A673 (cell line): Measurements from ENCODE around the gene ITFG1. TPM values are rescaled to one million over a fixed set of nuclear protein-coding genes. Genes with fewer than 3 reads are reported as not detected.
A peak's percentile ranks its signal among the peaks of the same experiment; 100 is the strongest.
"Not testable (repeated sequence)": the region's sequence is repeated elsewhere in the genome, so short reads cannot be mapped to it uniquely, and the experiment has no call there.

Experiments
- BruUV-seq: library from RNA; stranded (reverse); fragments of 400-500 nt; replicated peaks from 2 replicates; lab custom pipeline; 2021; lab: Mats Ljungman, UMichigan
- CTCF ChIA-PET: fragments of 300-600 bp; sonication (Branson Sonifier 250); formaldehyde crosslinking; loops from one replicate; lab custom pipeline; 2022; ENCODE audit warnings: antibody characterized with exemption; lab: Charles Lee
- POLR2A ChIA-PET: fragments of 300-600 bp; sonication (Branson Sonifier 250); formaldehyde crosslinking; loops from one replicate; lab custom pipeline; 2022; ENCODE audit warnings: antibody characterized with exemption; ENCODE audit not compliant: low non-redundant PET; lab: Charles Lee
- DNase-seq: peaks from one replicate; pipeline ENCODE4 v3.0.0-alpha.2; 2015; ENCODE audit warnings: low spot score
- H3K27ac ChIP-seq: fragments of 200-600 bp; sonication (generic); 2 replicates; pipeline ENCODE4 v1.5.1; 2016; ENCODE audit warnings: mixed run types, low read depth, mild to moderate bottlenecking, mixed read lengths, antibody characterized with exemption, low read length; ENCODE audit not compliant: poor library complexity, severe bottlenecking
- H3K27me3 ChIP-seq: fragments of 200-600 bp; sonication (generic); replicated peaks from 2 replicates; pipeline ENCODE4 v1.6.1; 2017; ENCODE audit warnings: mixed run types, low read depth, mild to moderate bottlenecking, mixed read lengths, antibody characterized with exemption, low read length; ENCODE audit not compliant: insufficient read depth, poor library complexity
- H3K36me3 ChIP-seq: fragments of 200-600 bp; sonication (generic); 2 replicates; pipeline ENCODE4 v1.6.1; 2016; ENCODE audit warnings: mixed run types, mild to moderate bottlenecking, mixed read lengths, antibody characterized with exemption, low read length; ENCODE audit not compliant: insufficient read depth, poor library complexity, severe bottlenecking
- H3K4me1 ChIP-seq: fragments of 200-600 bp; sonication (generic); 2 replicates; pipeline ENCODE4 v1.6.1; 2017; ENCODE audit warnings: mixed run types, mild to moderate bottlenecking, mixed read lengths, antibody characterized with exemption, low read length; ENCODE audit not compliant: insufficient read depth, poor library complexity, severe bottlenecking
- H3K4me3 ChIP-seq: fragments of 200-600 bp; sonication (generic); 2 replicates; pipeline ENCODE4 v1.5.1; 2016; ENCODE audit warnings: low read depth, mixed run types, mild to moderate bottlenecking, mixed read lengths, low read length; ENCODE audit not compliant: poor library complexity, severe bottlenecking
- H3K9me3 ChIP-seq: fragments of 200-600 bp; sonication (generic); 2 replicates; pipeline ENCODE4 v1.6.1; 2016; ENCODE audit warnings: mixed run types, low read depth, mild to moderate bottlenecking, mixed read lengths, antibody characterized with exemption, low read length; ENCODE audit not compliant: poor library complexity, severe bottlenecking
- EZH2 ChIP-seq: fragments of 200-600 bp; sonication (generic); IDR thresholded peaks from 2 replicates; pipeline ENCODE4 v1.6.1; 2017; ENCODE audit warnings: borderline replicate concordance, low read depth, mild to moderate bottlenecking, mixed read lengths, antibody characterized with exemption, low read length; ENCODE audit not compliant: poor library complexity, severe bottlenecking
- intact Hi-C: fragments of 100-400 bp; cut with micrococcal nuclease; formaldehyde crosslinking; loops from one replicate; pipeline ENCODE4 v1.10.0; 2022; ENCODE audit not compliant: unreplicated experiment
- total RNA-seq: library from RNA; stranded (reverse); gene quantifications from 2 replicates; pipeline ENCODE4 v1.2.3, GENCODE V29; 2021
- TF ChIP-seq, protein P1 (sequence below): fragments of 300-800, 200-600 bp; sonication (generic); conservative IDR thresholded peaks from 2 replicates; pipeline ENCODE4 v1.5.1; 2017; ENCODE audit warnings: low read depth, mild to moderate bottlenecking, antibody characterized with exemption, low read length, moderate library complexity, mixed read lengths

ITFG1 gene
- total RNA-seq, 1 experiment from 2014 or later = 40.1 TPM

DNA sequence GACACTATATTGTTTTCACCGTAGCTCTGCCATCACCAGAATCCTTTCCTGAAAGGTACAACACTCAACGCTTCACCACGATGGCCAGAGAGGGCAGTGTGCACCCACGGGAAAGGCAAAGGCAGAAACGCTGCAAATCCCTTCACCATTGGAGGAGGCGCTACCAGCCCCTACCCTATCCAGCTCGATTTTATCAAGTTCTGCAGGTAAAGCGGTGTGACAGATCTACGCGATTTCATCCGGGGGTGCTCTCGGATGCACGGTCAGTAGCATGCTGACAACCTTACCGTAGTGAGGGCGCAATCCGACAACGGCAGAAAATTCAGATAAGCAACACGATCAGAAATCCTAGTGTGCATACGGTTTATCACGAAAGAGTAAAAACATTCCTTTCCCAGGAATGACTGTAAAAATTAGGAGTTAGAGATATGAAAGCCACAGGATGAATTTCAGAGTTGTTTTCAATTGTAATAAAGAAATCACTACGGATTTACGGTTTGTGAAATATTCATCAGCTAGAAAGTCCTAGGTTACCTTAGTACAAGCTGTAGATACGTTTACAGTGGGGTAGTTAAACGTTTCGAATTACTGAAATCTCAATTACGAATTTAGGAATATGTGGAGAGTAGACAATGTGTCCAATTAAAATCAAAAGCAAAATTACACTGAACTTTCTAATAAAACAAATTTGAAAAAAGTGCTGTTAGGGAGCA lies 318.9 kb downstream of the ITFG1 start:
- BruUV-seq = TSS peak; percentile 50
- intact Hi-C loops = loop anchor here (2.0 to 10.0 kb wide), 6 partner anchors 105 to 1015 kb away; partner anchors contain the start of genes ITFG1 and PHKB
- ChIA-PET CTCF (interaction anchor here (0.7 to 1.5 kb wide), 8 partner anchors 104 to 1023 kb away, joined by 3 to 8 read pairs (median 3); partner anchors contain the start of gene DNAJA2), POLR2A (interaction anchor here (0.5 to 0.6 kb wide), 2 partner anchors 967 to 991 kb away, joined by 3 read pairs; no protein-coding TSS in a partner anchor)
- H3K36me3 ChIP-seq = no peaks in the 10 kb centered on the region
- H3K4me3 ChIP-seq = peak overlapping the region; percentile 63
- TF ChIP-seq, protein P1, sequence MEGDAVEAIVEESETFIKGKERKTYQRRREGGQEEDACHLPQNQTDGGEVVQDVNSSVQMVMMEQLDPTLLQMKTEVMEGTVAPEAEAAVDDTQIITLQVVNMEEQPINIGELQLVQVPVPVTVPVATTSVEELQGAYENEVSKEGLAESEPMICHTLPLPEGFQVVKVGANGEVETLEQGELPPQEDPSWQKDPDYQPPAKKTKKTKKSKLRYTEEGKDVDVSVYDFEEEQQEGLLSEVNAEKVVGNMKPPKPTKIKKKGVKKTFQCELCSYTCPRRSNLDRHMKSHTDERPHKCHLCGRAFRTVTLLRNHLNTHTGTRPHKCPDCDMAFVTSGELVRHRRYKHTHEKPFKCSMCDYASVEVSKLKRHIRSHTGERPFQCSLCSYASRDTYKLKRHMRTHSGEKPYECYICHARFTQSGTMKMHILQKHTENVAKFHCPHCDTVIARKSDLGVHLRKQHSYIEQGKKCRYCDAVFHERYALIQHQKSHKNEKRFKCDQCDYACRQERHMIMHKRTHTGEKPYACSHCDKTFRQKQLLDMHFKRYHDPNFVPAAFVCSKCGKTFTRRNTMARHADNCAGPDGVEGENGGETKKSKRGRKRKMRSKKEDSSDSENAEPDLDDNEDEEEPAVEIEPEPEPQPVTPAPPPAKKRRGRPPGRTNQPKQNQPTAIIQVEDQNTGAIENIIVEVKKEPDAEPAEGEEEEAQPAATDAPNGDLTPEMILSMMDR = peak; percentile 97
- no peak for TF ChIP-seq EZH2
- H3K9me3 ChIP-seq = no peaks in the 10 kb centered on the region
- H3K27ac ChIP-seq = no peak overlapping the region
- peaks cover 15% of the 10 kb centered on the region for H3K27me3 ChIP-seq
- peak; percentile 92 for DNase-seq
- peaks cover 4% of the 10 kb centered on the region for H3K4me1 ChIP-seq

DNA sequence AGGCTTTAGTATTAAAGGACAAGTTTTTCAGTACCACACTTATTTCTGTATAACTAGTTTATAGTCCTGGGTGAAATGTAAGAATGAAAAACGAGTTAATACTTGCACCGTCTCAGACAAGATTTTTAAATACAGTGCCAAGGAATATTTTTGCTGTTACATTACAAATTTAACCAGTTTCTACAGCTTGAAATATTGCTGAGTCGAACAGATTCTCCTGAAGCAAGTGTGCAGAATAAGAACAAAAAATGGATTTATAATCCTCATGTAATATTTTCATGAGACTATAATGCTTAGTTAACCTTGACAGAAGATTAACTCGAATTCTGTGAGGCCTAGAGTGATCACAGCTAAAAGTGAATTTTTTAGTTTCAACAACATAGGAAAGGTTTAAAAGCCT lies 320.2 kb downstream of the ITFG1 start:
- Histone ChIP-seq H3K4me1 (peaks cover 8% of the 10 kb centered on the region), H3K27ac (no peak overlapping the region), H3K9me3 (no peaks in the 10 kb centered on the region), H3K4me3 (no peak overlapping the region), H3K36me3 (no peaks in the 10 kb centered on the region), H3K27me3 (peaks cover 15% of the 10 kb centered on the region)
- CTCF ChIA-PET = no interaction called here
- POLR2A ChIA-PET = no interaction called here
- BruUV-seq = no TSS peak
- intact Hi-C loops = loop anchor here (5.0 to 10.0 kb wide), 3 partner anchors 324 to 977 kb away; partner anchors contain the start of genes ITFG1 and PHKB
- TF ChIP-seq, protein P1 = no peak
- no peak for TF ChIP-seq EZH2
- DNase-seq = no peak

DNA sequence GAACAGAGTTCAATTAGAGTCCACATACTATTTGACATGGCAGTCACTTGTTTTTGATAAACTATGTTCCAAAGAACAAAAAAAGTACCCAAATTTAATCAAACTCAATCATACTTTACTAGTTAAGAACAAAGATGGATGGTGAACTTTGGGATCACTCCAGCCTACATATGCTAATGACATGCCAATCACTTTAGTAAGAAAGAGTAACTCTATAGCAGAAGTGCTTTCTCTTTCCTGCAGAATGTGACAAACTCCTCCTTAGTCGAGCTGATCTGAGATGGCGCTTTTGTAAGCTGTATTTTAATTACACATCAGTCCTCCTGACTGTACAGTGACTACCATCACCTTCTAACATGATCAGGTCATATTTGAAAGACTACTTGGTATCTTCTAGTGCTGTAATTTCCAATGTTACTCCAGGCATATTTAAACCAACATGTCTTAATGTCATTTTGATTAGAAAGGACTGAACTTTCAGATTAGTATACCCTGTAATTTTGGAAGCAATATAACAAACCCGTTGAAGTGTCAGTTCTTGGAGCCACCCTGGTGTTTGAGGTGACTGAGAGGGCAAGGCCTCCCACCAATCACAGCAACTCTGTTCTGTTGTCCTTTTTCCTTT lies 321.2 kb downstream of the ITFG1 start:
- peaks cover 12% of the 10 kb centered on the region for H3K27me3 ChIP-seq
- no peak overlapping the region for H3K4me3 ChIP-seq
- intact Hi-C loops = loop anchor here (5.0 to 10.0 kb wide), 3 partner anchors 325 to 978 kb away; partner anchors contain the start of genes ITFG1 and PHKB
- CTCF ChIA-PET = interaction anchor here (0.7 kb wide), 1 partner anchor 30 kb away, joined by 3 read pairs; no protein-coding TSS in a partner anchor
- no peaks in the 10 kb centered on the region for H3K36me3 ChIP-seq
- H3K4me1 ChIP-seq = peaks cover 8% of the 10 kb centered on the region
- no peak overlapping the region for H3K27ac ChIP-seq
- peak; percentile 14 for DNase-seq
- H3K9me3 ChIP-seq = no peaks in the 10 kb centered on the region
- BruUV-seq = no TSS peak
- POLR2A ChIA-PET = no interaction called here
- no peak for TF ChIP-seq EZH2
- TF ChIP-seq, protein P1 = no peak

DNA sequence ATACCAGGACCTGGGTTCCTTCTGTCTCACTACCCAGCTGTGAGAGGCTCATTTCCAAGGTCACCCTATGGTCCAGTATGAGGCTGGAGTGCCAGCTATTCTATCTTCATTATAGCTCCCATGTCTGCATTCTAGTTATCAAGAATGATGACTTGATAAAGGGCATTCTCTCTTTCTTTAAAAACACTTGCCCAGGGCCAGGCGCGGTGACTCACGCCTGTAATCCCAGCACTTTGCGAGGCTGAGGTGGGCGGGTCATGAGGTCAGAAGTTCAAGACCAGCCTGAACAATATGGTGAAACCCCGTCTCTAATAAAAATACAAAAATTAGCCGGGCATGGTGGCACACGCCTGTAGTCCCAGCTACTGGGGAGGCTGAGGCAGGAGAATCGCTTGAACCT lies 322.9 kb downstream of the ITFG1 start:
- H3K27me3 ChIP-seq, intact Hi-C loops, H3K27ac ChIP-seq, H3K4me1 ChIP-seq, H3K4me3 ChIP-seq, POLR2A ChIA-PET, BruUV-seq, H3K36me3 ChIP-seq, CTCF ChIA-PET, DNase-seq, H3K9me3 ChIP-seq: not testable (repeated sequence)
